COLO829 (cell line): ENCODE results near the gene AQP12A.
"Not testable (repeated sequence)": the region's sequence is repeated elsewhere in the genome, so short reads cannot be mapped to it uniquely, and the experiment has no call there.

Experiments
- DNase-seq: peaks from one replicate; pipeline ENCODE4 v3.0.0; 2012; ENCODE audit warnings: low spot score

Gene AQP12A

DNA sequence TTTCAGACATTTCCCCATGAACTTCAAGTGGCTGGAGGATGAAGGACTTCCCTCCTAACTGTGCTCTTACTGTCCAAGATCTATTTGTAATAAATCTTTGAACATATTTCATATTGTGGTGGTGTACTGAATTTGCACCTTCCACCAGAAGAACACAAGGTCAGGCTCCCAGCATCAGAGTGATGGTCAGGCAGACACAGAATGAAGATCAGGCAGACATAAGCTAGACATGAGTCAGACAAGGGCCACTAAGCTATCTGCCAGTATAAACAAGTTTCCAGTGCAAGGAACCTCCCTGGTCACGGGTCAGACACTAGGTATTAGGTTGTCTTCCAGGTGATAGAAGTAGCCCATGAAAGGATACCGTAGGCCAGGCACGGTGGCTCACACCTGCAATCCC, 29.0 kb upstream of the AQP12A start:
- DNase-seq: no peak

DNA sequence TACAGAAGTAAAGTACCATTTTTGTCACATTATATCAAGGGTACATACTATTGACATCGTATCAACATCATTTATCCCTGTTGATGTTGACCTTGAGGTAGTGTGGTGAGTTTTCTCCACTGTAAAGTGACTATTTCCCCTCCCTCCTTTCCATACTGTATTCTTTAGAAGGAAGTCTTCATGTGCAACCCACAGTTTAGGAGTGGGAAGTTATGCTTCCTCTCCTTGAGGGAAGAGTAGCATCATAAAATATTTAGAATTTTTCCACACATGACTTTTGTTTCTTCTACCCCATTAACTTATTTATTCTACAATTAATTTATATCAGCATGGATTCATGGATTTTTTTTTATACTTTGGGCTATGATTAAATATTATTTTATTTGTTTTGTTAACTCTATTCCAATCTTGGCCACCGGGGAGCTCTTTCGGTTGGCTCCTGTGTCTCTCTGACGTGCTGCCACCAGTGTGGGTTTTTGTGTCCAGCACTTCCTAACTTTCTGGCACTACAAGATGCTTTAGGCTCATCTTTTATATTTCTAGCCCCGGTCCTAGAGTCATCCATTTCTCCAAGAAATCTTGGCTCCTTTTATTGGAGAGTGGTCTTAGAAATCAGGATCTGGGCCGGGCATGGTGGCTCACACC, 28.0 kb upstream of the AQP12A start:
- DNase-seq: no peak

DNA sequence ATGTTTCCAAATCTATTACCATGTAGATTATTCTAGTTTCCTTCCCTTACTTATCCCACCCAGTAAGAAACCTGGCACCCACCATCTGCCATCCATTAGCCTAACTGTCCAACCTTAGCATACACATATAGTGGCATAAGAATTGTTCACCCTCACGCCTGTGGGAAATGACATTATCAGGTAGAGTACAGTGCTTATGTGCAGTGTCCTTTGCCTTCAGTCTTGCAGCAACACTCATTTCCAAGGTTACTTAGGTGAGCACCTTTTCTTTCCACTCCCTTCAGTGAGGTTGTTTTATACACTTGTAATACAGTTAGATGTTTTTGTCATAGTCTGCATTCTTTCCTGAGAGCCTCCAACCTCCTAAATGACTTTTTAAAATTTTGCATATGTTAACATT, 27.0 kb upstream of the AQP12A start:
- no peak for DNase-seq

DNA sequence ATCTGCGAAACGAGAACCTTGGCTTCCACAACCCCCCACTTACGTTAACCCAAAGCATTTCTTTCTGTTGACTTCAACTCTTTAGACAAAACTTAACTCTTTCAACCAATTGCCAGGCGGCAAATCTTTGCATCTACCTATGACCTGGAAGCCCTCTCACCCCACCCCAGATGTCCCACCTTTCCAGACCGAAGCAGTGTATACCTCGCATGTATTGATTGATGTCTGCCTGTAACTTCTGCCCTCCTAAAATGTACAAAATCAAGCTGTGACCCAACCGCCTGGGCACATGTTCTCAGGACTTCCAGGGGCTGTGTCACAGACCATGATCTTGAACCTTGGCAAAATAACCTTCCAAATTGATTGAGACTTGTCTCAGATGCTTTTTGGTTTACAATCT, 21.3 kb upstream of the AQP12A start:
- DNase-seq: no peak

DNA sequence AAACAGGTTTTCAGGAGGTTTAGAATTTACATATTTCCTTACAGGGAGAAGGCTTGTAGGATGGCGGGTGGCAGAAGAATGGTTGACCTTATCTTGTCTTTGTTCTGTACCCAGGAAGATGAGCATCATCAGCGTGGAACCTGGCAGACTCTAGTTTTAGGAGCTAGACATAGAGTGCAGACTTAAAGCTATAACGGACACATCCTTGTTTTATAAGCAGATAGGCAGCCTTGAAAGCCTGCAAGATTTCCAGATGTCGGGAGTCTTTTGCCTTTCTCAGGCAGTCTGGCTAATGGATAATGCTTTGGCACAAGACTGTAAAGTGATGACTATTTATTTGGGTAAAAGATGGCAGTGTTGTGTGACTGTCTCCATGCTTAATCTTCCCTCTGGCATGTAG, 20.7 kb upstream of the AQP12A start:
- no peak for DNase-seq

DNA sequence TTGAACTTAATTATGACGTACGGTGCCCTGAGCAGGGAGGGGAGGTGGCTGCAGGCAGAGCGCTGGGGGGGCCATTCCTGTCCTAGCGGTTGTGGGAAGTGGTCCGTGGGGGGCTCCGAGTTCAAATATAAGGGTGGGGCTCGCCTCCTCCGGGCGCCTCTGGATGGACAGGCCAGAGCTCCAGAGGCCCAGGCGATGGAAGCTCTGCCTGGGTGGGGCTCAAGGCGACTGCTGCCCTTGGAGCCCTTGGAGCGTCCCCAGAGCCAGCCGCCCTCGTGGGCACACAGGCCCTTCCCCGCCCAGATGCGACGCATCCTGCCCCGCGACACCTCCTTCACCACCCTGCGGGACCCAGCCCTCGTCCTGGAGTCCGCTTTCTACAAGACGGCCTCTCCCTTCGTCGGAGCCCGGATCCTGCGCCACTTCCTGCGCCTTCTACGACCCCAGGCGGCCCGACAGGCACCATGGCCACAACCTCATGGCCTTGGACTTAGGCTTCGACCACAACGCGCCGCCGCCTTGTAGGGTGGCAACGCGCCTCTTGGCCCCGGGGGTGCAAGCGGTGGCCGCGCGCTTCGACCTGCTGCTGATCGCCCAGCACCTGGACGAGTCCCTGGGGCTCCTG, 19.5 kb upstream of the AQP12A start:
- no peak for DNase-seq

DNA sequence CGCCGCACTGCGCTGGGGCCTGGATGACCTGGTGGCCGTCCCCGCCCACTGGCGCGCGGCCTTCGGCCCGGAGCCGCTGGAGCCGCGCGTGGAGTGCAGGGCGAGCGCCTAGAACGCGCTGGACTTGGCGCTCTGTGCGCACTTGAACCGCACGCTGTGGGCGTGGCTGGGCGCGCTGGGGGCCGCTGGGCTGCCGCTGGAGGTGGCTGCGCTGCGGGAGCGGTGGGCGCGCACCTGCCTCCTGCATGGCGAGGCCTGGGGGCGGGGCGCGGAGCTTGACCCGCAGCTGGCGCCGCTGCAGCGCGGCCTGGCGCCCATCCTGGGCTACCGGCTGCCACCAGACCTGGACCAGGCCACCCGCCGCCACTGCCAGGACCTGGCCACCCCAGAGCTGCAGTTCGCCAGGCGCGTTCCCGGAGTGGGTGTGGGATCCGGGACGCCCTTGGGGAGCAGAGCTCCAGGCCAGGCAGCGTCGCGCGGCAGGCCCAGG, 18.9 kb upstream of the AQP12A start:
- no peak for DNase-seq

DNA sequence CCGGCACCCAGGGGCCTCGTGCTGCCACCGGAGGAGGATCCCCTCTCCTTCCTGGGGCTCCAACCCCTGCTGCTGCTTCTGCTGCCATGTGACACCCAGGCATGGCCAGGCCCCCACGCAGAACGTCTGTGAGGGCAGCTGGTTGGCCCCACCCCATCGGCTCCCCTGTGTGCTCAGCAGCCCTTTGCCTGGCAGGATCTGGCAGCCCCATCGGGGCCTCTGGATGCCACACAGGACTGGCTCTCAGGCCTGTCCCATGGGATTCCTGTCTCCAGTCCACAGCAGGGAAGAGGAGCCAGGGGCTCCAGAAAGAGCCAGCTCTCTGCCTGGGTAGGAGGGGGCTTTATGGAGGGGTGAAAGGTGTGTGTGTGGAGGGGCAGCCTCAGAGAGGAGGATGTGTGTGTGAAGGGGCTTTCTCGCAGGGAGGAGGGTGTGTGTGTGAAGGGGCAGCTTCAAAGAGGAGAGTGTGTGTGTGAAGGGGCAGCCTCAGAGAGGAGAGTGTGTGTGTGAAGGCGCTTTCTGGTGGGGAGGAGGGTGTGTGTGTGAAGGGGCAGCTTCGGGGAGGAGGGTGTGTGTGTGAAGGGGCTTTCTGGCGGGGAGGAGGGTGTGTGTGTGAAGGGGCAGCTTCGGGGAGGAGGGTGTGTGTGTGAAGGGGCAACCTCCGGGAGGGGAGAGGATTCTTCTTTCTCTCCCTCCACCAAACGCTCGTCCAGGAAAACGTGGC, 17.0 kb upstream of the AQP12A start:
- not testable (repeated sequence) for DNase-seq

DNA sequence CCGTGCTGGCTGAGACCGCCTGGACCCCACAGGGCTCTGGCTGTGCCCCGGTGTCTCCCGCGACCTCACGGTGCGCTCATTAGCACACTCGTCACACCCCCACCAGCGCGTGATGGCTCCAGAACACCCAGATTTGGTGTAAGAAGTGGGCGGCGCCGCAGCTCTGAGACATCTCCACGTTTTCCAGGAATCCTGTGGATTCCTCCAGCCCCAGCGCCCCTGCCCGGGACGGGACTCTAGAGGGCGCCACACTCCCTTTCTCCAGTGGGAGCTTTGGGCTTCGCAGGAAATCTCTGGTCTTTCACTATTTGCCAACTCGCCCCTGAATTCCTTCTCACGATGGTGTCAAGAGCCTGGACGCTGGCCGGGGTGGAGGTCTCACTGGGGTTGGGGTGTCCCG, 16.3 kb upstream of the AQP12A start:
- not testable (repeated sequence) for DNase-seq

DNA sequence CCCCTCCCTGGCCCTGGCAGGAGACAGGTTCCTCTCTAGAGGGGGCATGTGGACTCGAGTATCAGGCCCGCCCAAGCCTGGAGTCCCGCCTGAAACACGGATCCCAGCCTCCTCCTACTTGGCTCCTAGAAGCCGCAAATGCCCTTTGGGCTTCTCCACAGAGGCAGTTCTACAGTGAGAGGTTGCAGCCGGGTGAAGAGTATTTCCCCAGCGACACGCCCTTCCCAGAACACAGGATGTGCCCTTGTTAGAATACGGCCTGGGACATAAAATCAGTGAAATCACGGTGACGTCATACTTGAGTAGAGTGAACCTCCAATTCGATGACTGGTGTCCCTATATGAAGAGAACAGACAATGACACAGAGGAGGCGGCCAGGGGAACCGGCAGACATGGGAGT, 13.6 kb upstream of the AQP12A start:
- not testable (repeated sequence) for DNase-seq

DNA sequence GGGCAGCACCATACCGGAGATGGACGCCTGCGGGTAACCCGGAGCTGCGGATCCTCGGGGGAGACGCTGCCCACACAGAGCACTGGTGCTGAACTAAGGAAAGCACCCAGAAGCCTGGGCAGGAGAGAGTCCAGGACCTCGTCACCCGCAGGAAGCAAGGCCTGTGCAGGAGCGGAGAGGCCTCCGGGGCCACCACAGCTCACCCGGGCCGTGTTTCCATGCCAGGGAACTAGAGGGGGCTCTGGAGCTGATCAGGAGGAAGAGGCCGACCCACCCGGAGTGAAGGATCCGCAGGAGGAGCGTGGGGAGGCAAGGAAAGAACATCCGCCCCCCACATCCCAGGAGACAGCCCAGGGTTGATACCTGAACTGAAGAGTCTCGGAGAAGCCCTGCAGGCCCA, 12.8 kb upstream of the AQP12A start:
- not testable (repeated sequence) for DNase-seq

DNA sequence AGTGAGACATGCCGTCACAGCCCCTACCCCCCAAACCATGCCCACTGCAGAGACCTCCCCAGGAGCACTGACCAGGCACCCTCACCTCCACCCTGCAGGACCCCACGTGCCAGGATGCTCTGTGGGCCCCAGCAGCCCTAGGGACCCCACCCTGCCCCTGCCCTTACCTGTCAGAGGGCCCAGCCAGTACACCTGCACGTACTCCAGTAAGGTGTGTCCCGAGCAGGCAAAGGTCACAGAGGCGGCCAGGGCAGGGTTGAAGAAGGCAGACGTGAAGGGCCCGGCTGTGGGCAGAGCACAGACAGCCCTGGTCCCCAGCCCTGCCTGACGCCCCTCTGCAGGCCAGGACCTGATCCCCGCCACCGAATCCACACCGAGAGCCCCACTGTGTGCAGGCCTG, 11.5 kb upstream of the AQP12A start:
- not testable (repeated sequence) for DNase-seq

DNA sequence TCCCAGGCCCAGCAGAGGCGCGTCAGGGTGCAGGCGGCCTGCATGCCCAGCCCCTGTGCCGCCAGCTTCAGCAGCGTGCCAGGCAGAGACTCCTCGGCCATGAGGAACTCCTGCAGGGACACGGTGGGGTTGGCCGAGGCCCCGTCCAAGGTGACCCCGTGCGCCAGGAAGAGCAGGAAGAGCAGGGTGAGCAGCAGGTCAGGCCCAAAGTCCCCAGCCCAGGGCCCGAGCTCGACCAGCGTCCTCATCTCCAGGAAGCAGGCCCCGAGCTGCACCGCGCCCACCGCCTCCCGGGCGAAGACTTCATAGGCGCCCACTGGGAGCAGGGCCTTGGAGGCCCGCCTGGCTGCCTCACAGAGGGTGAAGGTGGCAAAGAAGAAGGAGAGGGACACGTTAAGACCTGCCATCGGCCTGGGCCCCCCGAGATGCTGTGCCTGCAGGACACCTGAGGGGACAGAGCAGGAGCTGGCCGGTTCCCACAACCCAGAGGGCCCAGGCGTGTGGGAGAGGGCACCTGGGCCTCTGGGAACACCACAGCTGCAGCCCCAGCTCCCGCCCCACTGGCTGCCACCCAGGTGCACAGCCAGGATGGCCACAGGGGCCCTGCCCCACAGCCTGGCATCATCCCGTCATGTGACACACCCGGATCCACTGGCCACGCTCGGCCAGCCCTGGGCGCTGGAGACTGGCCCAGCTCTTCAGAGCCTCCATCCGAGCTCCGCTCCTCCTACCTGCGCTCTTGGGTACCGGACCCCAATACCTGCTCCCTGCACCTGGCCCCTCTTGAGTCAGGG, 9.0 kb upstream of the AQP12A start, which contains the start of gene AQP12B:
Gene AQP12B, minus strand, starts transcription at position 455 of the 794 bp plus-strand sequence. Its CDS starts 48 bp downstream, at position 407.
- DNase-seq: not testable (repeated sequence)

DNA sequence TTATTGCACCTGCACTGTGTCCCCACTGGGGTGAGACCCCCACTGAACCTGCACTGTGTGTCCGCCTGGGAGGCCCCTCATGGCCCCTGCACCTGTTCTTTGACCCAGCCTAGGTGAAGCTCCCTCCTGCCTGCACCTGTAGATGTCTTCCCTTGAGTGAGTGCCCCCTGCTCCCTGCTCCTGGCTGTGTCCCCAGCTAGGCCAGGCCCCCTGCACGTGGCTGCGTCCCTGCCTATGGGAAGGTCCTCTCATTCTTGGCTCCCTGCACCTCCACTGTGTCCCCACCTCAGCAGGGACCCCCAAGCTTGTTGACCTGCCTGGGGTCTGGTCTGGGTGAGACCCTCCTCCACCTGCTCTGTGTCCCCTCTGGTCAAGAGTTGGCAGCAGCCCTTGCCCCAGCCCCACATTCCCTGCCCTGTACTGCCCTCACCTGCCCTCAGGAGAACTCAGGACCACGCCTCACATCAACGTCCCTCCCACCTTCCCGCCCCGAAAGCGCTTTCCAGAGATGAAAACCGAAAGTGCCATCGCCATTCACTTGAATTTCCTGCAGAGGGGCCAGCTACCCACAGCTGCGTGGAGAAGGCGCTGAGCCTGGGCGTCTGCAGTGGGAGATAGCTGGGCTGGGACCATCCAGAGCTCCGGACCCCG, 8.2 kb upstream of the AQP12A start:
- DNase-seq: not testable (repeated sequence)

DNA sequence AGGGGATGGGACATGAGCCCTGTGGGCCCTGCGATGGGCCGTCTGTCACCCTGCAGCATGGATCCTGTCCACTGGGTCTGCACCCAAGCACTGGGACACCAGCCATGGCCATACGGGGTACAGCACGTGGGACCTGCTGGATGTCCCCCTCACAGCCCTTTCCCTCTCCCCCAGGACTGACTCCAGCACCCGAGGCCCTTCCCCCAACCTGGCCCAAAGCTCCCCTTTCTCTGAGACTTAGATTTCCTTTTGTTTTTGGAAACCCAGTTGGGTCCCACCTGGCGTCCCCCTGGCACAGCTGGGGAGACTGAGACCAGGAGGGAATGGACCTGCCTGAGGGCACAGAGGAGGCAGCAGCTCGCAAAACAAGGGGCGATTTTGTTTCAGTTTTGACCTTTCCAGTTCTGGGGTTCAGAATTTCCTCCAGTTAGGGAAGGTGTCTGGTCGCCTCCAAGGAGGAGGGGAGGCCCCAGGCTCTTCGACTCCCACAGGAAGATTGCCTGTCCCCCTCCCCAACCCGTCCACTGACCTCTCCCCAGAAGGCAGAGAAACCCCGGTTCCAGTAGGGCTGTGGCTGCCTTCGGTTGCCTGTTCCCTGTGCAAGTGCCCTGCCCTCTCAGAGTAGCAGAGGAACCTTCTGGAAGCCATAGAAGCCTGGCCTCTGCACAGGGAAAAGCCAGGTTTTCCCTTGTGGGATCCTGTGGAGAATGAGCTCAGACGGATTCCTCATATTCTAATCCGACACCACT, 7.5 kb upstream of the AQP12A start:
- not testable (repeated sequence) for DNase-seq

DNA sequence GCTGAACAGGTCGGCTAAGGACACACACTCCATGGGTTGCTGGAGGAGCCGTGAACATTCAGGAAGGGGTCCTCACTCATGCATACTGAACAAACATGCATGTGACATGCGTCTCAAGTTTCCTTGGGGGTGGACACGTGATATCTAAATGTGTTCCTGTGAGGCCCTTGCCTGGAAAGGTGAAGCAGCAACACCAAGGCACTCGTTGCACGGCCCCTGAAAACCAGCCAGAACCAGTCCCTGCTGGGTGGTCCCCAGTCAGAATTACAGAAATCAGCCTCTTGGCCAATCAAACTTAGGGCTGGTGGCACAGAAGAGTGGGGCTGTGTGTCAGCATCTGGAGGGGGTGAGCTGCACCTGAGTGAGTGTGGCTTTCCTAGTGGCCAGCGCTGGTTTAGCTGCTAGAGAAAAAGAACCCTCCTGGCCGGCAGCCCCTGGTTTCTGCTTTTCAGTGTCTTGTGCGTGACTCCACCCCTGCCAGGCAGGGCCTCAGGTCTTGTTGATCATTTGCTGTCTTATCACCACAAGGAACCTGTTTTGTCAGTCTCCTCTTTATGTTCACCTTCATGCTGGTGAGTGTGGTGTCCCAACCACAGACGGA, 5.8 kb upstream of the AQP12A start:
- no peak for DNase-seq

DNA sequence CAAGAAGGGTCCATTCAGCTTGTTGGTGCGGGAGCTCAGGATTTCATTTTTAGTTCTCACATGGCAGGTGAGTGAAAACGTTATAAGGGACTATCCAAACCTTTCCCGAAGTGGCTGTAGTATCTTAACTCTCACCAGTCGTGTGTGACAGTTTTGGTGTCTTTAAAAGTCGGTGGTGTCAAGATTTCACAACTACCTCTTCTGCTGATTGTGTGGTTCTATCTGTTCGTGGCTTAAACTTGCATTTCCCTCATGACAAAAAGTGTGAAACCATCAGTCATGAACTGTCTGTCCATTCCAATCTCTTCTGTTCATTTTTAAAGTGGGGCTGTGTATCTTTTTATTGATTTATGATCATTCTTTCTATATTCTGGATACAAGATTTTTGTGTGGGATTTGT, 5.2 kb upstream of the AQP12A start:
- DNase-seq: no peak

DNA sequence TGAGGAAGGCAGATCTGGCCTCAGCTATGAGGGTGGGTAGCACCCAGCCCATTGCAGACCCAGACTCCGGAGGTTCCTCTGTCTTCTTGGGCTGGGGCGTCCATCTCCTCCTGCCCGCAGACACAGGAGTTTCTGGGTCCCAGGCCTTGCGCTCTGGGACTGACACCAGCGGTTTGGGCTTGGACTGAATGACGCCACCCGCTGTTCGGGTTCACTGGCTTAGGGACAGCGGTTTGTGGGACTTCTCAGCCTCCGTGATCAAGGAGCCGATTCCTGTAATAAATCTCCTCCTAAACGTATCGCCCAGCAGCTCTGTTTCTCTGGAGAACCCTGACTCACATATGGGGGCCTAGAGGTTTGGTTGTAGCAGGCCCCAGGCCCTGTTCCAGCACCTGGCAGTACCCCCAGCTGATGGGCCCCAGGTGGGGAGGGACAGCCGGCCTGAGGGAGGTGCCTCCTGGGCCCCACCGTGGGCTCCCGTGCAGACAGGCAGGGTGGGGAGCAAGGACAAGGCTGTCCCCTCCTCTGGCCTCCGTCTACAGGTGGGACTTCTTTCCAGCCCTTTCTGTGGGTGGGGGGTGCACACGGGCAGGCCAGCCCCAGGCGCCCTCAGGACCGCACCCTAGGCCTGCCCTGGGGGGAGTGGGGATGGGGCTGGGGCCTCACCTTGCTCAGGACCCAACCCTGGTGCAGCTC, 4.5 kb upstream of the AQP12A start:
- no peak for DNase-seq

DNA sequence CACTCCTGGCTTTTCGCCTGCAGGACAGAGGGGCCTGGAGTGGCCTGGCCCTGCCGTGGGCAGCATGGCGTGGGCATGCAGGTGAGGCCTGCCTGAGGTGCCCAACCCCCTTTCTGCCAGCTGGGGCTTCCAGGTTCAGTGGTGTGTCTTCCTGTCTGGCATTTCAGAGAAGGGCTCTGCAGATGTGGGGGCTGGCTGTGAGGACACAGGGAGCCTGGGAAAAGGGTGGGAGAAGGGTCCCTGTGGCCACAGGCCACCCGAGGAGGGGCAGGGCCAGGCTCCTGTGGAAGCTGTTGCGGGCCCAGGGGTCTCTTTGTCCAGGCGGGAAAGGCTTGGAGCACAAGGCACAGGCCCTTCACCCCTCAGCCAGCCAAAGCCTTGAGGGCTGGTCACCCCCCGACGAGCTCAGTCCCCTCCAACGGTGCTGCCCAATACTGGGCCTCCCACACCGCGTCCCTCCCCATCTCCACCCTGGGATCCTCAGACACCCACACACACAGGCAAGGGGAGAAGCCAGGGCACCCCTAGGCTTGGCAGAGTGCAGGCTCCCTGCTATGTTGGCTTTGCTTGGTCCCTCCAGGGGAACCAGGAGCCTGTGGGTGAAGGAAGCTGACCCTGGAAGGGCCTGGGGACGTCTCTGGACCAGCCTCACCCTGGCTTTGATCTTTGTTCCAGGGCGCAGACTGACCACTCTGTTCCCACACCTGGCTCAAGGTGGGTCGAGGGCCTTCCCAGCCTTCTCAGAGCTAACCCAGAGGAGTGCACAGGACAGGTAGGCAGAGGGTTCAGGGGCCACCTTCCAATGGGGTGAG, 3.7 kb upstream of the AQP12A start:
- DNase-seq: no peak
